A549 treated with DMSO at 1 μM for 4 hours (cell line): ENCODE results near the gene CENATAC. TPM values are rescaled to one million over a fixed set of nuclear protein-coding genes. Genes with fewer than 3 reads are reported as not detected.

ENCODE experiments used
- total RNA-seq: library from RNA; stranded (reverse); fragments of 200-300 nt; extraction: Qiagen RNA extraction; gene quantifications from 5 replicates; pipeline ENCODE4 v1.2.3, GENCODE V29; 2022; ENCODE audit warnings: low read depth

Gene CENATAC
- 10.0 to 18.0 TPM (median 11.3 TPM) in 5 replicates for total RNA-seq

GRCh38 chr11:118997627-118998387, at the start of gene CENATAC:
CENATAC (plus strand) TSS chr11:118998138; CDS start chr11:118998198, 60 bp downstream.

DNA sequence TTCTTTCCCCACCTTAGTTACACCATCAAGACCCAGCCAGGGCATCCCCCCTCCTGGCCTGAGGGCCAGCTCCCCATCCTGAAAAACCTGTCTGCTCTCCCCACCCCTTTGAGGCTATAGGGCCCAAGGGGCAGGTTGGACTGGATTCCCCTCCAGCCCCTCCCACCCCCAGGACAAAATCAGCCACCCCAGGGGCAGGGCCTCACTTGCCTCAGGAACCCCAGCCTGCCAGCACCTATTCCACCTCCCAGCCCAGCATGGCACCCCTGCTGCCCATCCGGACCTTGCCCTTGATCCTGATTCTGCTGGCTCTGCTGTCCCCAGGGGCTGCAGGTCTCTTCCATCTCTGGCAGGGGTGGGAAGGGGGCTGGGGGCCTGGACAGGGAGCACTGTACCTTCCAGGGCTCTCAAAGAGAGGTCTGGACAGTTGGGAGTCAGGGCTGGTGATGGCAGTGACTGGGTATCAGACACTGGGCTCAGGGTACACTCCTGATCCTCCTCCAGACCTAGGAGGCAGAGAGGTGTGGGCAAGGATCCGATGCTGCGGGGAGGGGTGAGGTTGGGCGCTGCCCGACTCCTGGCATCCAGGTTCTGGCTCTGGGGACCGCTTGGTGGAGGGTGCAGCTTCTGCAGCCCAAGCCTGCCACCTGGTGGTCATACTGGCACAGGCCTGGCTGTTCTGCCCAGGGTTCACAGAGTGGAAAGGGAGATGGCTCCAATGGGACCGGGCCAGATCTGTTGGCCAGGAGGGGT, 41.7 kb upstream of the CENATAC start, which contains the start of gene UPK2:
UPK2 (plus strand) TSS at position 205 of the 753 bp plus-strand sequence; CDS start at position 258, 53 bp downstream.

DNA sequence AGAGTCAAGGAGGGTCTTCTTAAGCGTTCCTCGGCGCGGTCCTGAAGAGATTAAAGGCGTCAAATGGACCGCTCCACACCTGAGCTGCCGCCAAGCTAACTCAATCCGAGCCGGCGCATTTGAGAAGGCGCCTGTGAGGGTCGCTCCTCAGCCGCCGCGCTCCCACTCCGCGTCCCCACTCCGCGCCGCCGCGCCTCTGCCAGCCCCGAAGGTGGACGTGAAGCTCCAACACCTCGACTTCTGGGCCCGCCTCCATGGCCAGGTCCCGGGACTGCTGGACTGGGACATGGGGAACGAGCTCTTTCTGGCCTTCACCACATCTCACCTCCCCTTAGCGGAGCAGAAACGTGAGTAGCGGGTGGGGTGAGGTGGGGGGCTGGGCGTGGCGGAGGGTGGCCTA, 26.3 kb upstream of the CENATAC start, which contains the start of gene FOXR1:
FOXR1 (plus strand) TSS at position 116 of the 400 bp plus-strand sequence; CDS start at position 287, 171 bp downstream.

GRCh38 chr11:119018074-119018938, 20.4 kb downstream of the CENATAC start, which contains the start of the genes RPS25 and TRAPPC4:
RPS25 (minus strand) TSS chr11:119018343; CDS start chr11:119018284, 59 bp downstream.
TRAPPC4 (plus strand) TSS chr11:119018766; CDS start chr11:119018796, 30 bp downstream.

DNA sequence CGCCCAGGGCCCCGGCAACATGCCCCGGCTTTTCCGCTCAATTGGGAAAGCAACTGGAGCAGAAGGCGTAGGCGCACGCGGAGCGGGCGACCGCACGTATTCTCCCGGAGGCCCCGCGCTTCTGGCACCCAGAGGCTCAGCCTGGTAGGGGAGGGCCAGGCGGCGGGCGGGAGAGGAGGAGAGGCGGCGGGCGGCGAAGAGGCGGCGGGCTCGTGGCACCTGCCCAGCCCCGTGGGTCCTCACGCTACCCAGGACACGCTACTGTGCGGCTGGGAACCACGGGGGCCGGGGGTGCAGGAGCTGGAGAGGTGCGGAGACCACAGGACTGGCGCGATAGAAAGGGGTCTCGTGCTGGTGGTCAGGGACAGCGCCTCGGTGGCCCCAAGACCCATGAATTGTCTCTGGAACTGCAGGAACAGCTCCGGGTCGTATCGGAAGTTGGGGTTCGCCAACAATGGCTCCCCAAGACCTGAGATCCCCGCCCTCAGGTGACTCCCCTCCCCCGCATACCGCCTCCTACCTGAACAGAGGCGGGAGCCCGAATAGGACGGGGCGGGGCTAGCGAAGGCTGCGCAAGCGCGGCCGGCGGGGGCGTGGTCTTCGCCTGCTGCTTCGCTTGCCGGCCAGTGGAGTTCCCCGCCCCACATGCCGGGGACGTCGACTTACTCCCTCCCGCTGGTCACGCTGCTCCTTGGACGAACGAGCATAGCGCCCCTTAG, 32.5 kb downstream of the CENATAC start, which contains the start of gene SLC37A4:
SLC37A4 (minus strand) TSS at position 549 of the 719 bp plus-strand sequence.

GRCh38 chr11:119057000-119057769, 59.2 kb downstream of the CENATAC start, which contains the start of gene HYOU1:
HYOU1 (minus strand) TSS chr11:119057205; CDS start chr11:119056160, 1,045 bp downstream.

Other genes starting within 250 kb of the CENATAC start
- 24.1 to 32.8 TPM (median 31.4 TPM) in 5 replicates for gene DDX6, start 207.0 kb upstream of the CENATAC start, total RNA-seq
- 0.07 to 0.24 TPM (median 0.20 TPM) in 5 replicates for gene CXCR5, start 114.2 kb upstream of the CENATAC start, total RNA-seq
- 86.6 to 141 TPM (median 122 TPM) in 5 replicates for gene BCL9L, start 72.2 kb upstream of the CENATAC start, total RNA-seq
- 0.53 to 0.94 TPM (median 0.81 TPM) in 5 replicates for gene UPK2, start 41.8 kb upstream of the CENATAC start, total RNA-seq
- gene FOXR1, start 26.4 kb upstream of the CENATAC start, total RNA-seq = not detected in 5 replicates
- 759 to 1,109 TPM (median 829 TPM) in 5 replicates for gene RPS25, start 20.2 kb downstream of the CENATAC start, total RNA-seq
- 57.0 to 64.6 TPM (median 62.7 TPM) in 5 replicates for gene TRAPPC4, start 20.6 kb downstream of the CENATAC start, total RNA-seq
- 10.3 to 11.8 TPM (median 11.0 TPM) in 5 replicates for gene SLC37A4, start 32.7 kb downstream of the CENATAC start, total RNA-seq
- 46.0 to 54.7 TPM (median 51.4 TPM) in 5 replicates for gene HYOU1, start 59.1 kb downstream of the CENATAC start, total RNA-seq
- gene VPS11, start 69.7 kb downstream of the CENATAC start, total RNA-seq = 10.7 to 13.6 TPM (median 12.8 TPM) in 5 replicates
- 45.9 to 53.9 TPM (median 52.6 TPM) in 5 replicates for gene HMBS, start 86.7 kb downstream of the CENATAC start, total RNA-seq
- 35.9 to 44.7 TPM (median 42.6 TPM) in 5 replicates for gene DPAGT1, start 103.7 kb downstream of the CENATAC start, total RNA-seq
- gene C2CD2L, start 109.2 kb downstream of the CENATAC start, total RNA-seq = 5.2 to 7.0 TPM (median 6.6 TPM) in 5 replicates
- 10.4 to 11.9 TPM (median 10.9 TPM) in 5 replicates for gene HINFP, start 123.4 kb downstream of the CENATAC start, total RNA-seq
- gene ABCG4, start 150.9 kb downstream of the CENATAC start, total RNA-seq = 0.19 to 0.36 TPM (median 0.25 TPM) in 5 replicates
- gene NLRX1, start 170.6 kb downstream of the CENATAC start, total RNA-seq = 9.3 to 11.7 TPM (median 11.5 TPM) in 5 replicates
- 0.07 to 0.25 TPM (median 0.17 TPM) in 3 of 5 replicates, not detected in the others for gene NHERF4, start 187.3 kb downstream of the CENATAC start, total RNA-seq
- gene CBL, start 208.2 kb downstream of the CENATAC start, total RNA-seq = 7.8 to 11.6 TPM (median 10.8 TPM) in 5 replicates